ENCODE data around the gene PIK3R6.

DNA sequence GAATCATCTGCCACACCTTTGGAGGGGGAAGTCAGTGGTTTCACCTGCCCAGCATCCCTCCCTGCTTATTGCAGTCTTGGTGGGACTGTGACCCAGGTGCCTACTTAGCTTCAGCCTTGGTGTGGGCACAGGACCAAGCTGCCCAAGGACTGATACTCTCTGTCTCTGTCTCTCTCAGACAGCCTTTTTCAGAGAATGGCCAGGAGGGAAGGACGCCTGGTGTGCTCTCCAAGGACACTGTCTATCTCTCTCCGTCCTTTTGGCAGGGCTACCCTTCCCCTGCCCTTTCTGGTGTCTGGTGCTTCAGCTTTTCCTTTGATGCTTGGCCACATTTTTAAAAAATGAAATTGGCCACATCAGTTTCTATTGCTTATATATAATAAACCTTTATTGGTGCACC, 19.6 kb downstream of the PIK3R6 start:
- no peak for TF ChIP-seq SUPT20H (IDR thresholded peaks at IDR 0.05; ENCODE audit: borderline replicate concordance, control insufficient read depth, low read depth, low read length)
- TF ChIP-seq NR2C1 (IDR thresholded peaks at IDR 0.05): no peak
- TF ChIP-seq, protein P1, sequence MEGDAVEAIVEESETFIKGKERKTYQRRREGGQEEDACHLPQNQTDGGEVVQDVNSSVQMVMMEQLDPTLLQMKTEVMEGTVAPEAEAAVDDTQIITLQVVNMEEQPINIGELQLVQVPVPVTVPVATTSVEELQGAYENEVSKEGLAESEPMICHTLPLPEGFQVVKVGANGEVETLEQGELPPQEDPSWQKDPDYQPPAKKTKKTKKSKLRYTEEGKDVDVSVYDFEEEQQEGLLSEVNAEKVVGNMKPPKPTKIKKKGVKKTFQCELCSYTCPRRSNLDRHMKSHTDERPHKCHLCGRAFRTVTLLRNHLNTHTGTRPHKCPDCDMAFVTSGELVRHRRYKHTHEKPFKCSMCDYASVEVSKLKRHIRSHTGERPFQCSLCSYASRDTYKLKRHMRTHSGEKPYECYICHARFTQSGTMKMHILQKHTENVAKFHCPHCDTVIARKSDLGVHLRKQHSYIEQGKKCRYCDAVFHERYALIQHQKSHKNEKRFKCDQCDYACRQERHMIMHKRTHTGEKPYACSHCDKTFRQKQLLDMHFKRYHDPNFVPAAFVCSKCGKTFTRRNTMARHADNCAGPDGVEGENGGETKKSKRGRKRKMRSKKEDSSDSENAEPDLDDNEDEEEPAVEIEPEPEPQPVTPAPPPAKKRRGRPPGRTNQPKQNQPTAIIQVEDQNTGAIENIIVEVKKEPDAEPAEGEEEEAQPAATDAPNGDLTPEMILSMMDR (IDR thresholded peaks at IDR 0.05 in 2 of 3, conservative IDR thresholded peaks at IDR 0.05 in 1 of 3; ENCODE audit: control insufficient read depth in 2 of 3, extremely low read depth in 1 of 3, insufficient read depth in 1 of 3, low read depth in 3 of 3, low read length in 3 of 3): no peak
- TF ChIP-seq EP300 (IDR thresholded peaks at IDR 0.05; ENCODE audit: borderline replicate concordance in 1 of 2, control insufficient read depth in 1 of 2, low read depth in 2 of 2, low read length in 2 of 2): no peak
- no peak for TF ChIP-seq POU2F2 (IDR thresholded peaks at IDR 0.05; ENCODE audit: borderline replicate concordance, low read depth, low read length)
- no peak for TF ChIP-seq PAX8 (IDR thresholded peaks at IDR 0.05)
- TF ChIP-seq ESRRA (IDR thresholded peaks at IDR 0.05; ENCODE audit: low read length): no peak
- no peak for TF ChIP-seq JUND (IDR thresholded peaks at IDR 0.05; ENCODE audit: low read depth, low read length)
- TF ChIP-seq BCL11A (IDR thresholded peaks at IDR 0.05; ENCODE audit: low read depth, low read length): no peak
- no peak for TF ChIP-seq TAF1 (IDR thresholded peaks at IDR 0.05; ENCODE audit: borderline replicate concordance, low read depth, low read length)
- no peak for TF ChIP-seq CHD2 (IDR thresholded peaks at IDR 0.05; ENCODE audit: borderline replicate concordance, low read depth, low read length)
- TF ChIP-seq KDM1A (IDR thresholded peaks at IDR 0.05; ENCODE audit: borderline replicate concordance): no peak

All from GM12878 (cell line).